OCI-LY3 (cell line): ENCODE data around the gene CFB.

Experiments used
- H2AFZ ChIP-seq: fragments of 200-600, 300-600 bp; shearing (Covaris generic); 2 replicates; pipeline ENCODE4 v1.6.0; 2014; ENCODE audit warnings: antibody characterized with exemption, low read depth, low read length
- H3K27ac ChIP-seq: fragments of 200-600, 300-600 bp; sonication (generic); 2 replicates; pipeline ENCODE4 v1.5.1; 2014; ENCODE audit warnings: mild to moderate bottlenecking, low read length, moderate library complexity, mixed read lengths
- H3K27me3 ChIP-seq: fragments of 200-600, 300-600 bp; sonication (generic); 2 replicates; pipeline ENCODE4 v1.6.1; 2014; ENCODE audit warnings: low read depth, low read length, mixed read lengths
- H3K36me3 ChIP-seq: fragments of 200-600, 300-600 bp; sonication (generic); replicated peaks from 2 replicates; pipeline ENCODE3; 2014; ENCODE audit warnings: low read depth, low read length, mixed read lengths
- H3K4me1 ChIP-seq: fragments of 300-600, 200-600 bp; sonication (generic); 2 replicates; pipeline ENCODE4 v1.6.1; 2014; ENCODE audit warnings: low read length, mixed read lengths
- H3K4me2 ChIP-seq: fragments of 200-600, 300-600 bp; sonication (generic); 2 replicates; pipeline ENCODE4 v1.6.1; 2014; ENCODE audit warnings: low read length, mixed read lengths
- H3K4me3 ChIP-seq: fragments of 300-600, 200-600 bp; sonication (generic); 2 replicates; pipeline ENCODE4 v1.5.1; 2014; ENCODE audit warnings: antibody characterized with exemption, mild to moderate bottlenecking, low read length, moderate library complexity
- H3K79me2 ChIP-seq: fragments of 300-600, 200-600 bp; shearing (Covaris generic); 2 replicates; pipeline ENCODE4 v1.6.1; 2014; ENCODE audit warnings: mild to moderate bottlenecking, low read length, mixed read lengths
- H3K9ac ChIP-seq: fragments of 300-600, 200-600 bp; shearing (Covaris generic); 2 replicates; pipeline ENCODE4 v1.6.0; 2014; ENCODE audit warnings: mild to moderate bottlenecking, low read length, moderate library complexity
- H3K9me3 ChIP-seq: fragments of 200-600, 300-600 bp; shearing (Covaris generic); 2 replicates; pipeline ENCODE4 v1.6.1; 2014; ENCODE audit warnings: low read length, mixed read lengths; ENCODE audit not compliant: insufficient read depth
- H4K20me1 ChIP-seq: fragments of 200-600, 300-600 bp; sonication (generic); 2 replicates; pipeline ENCODE4 v1.6.1; 2016; ENCODE audit warnings: low read length, mixed read lengths; ENCODE audit not compliant: insufficient read depth
- CTCF ChIP-seq: fragments of 200-600, 300-600 bp; sonication (generic); IDR thresholded peaks from 2 replicates; pipeline ENCODE4 v1.5.1; 2014; ENCODE audit warnings: antibody characterized with exemption, low read length, low read depth
- EZH2phosphoT487 ChIP-seq: fragments of 200-600 bp; shearing (Covaris generic); IDR thresholded peaks from 2 replicates; pipeline ENCODE4 v1.6.1; 2018; ENCODE audit warnings: antibody characterized with exemption, mixed run types, low read depth

The CFB gene

GRCh38 chr6:31946370-31946885, 533 bp downstream of the CFB start:
- Histone ChIP-seq H3K4me3 (no peak overlapping the region), H2AFZ (no peak overlapping the region), H3K27me3 (no peaks in the 10 kb centered on the region), H3K9ac (no peak overlapping the region), H3K4me2 (no peak overlapping the region), H3K9me3 (no peaks in the 10 kb centered on the region), H4K20me1 (no peaks in the 10 kb centered on the region), H3K27ac (no peak overlapping the region), H3K4me1 (peaks cover 5% of the 10 kb centered on the region), H3K36me3 (no peaks in the 10 kb centered on the region), H3K79me2 (no peaks in the 10 kb centered on the region)
- TF ChIP-seq CTCF: no peak
- no peak for TF ChIP-seq EZH2phosphoT487

GRCh38 chr6:31947070-31947675, 1.3 kb downstream of the CFB start:
- no peaks in the 10 kb centered on the region for H3K27me3 ChIP-seq
- peaks cover 5% of the 10 kb centered on the region for H3K4me1 ChIP-seq
- H3K9me3 ChIP-seq: no peaks in the 10 kb centered on the region
- H2AFZ ChIP-seq: no peak overlapping the region
- no peak overlapping the region for H3K9ac ChIP-seq
- no peak overlapping the region for H3K4me3 ChIP-seq
- no peak overlapping the region for H3K27ac ChIP-seq
- H3K4me2 ChIP-seq: no peak overlapping the region
- no peaks in the 10 kb centered on the region for H3K36me3 ChIP-seq
- TF ChIP-seq CTCF (no peak), EZH2phosphoT487 (no peak)
- H4K20me1 ChIP-seq: no peaks in the 10 kb centered on the region
- no peaks in the 10 kb centered on the region for H3K79me2 ChIP-seq

- no peaks in the 10 kb centered on the region for H3K27me3 ChIP-seq
- H3K4me1 ChIP-seq: peaks cover 5% of the 10 kb centered on the region
- H3K4me2 ChIP-seq: no peak overlapping the region
- no peak overlapping the region for H3K9ac ChIP-seq
- no peaks in the 10 kb centered on the region for H4K20me1 ChIP-seq
- no peak overlapping the region for H3K27ac ChIP-seq
- H3K79me2 ChIP-seq: no peaks in the 10 kb centered on the region
- no peak overlapping the region for H3K4me3 ChIP-seq
- no peak overlapping the region for H2AFZ ChIP-seq
- TF ChIP-seq CTCF (no peak), EZH2phosphoT487 (no peak)
- H3K36me3 ChIP-seq: no peaks in the 10 kb centered on the region
- no peaks in the 10 kb centered on the region for H3K9me3 ChIP-seq
These were observed 2.0 kb downstream of the CFB start for GRCh38 chr6:31947864-31948263.

GRCh38 chr6:31948306-31948705, 2.4 kb downstream of the CFB start:
- H3K36me3 ChIP-seq: no peaks in the 10 kb centered on the region
- no peaks in the 10 kb centered on the region for H3K79me2 ChIP-seq
- peaks cover 5% of the 10 kb centered on the region for H3K4me1 ChIP-seq
- H3K9me3 ChIP-seq: no peaks in the 10 kb centered on the region
- H3K27ac ChIP-seq: no peak overlapping the region
- H4K20me1 ChIP-seq: no peaks in the 10 kb centered on the region
- H3K9ac ChIP-seq: no peak overlapping the region
- no peak overlapping the region for H2AFZ ChIP-seq
- no peak overlapping the region for H3K4me2 ChIP-seq
- no peak overlapping the region for H3K4me3 ChIP-seq
- TF ChIP-seq CTCF (no peak), EZH2phosphoT487 (no peak)
- H3K27me3 ChIP-seq: no peaks in the 10 kb centered on the region
